Activated naive CD4-positive, alpha-beta T cell treated with anti-CD3 and anti-CD28 coated beads for 36 hours (primary cell): Measurements from ENCODE around the gene CHRNB2. TPM values are rescaled to one million over a fixed set of nuclear protein-coding genes. Genes with fewer than 3 reads are reported as not detected.
"Not testable (repeated sequence)": the region's sequence is repeated elsewhere in the genome, so short reads cannot be mapped to it uniquely, and the experiment has no call there.

Experiments used
- CTCF ChIA-PET: fragments of 350-600 bp; sonication (Branson Sonifier 250); formaldehyde crosslinking; loops from one replicate; lab custom pipeline; 2021; ENCODE audit warnings: antibody characterized with exemption; lab: Charles Lee
- DNase-seq: peaks from one replicate; pipeline ENCODE4 v3.0.0-alpha.2; 2020
- H3K27ac Mint-ChIP-seq: one replicate; pipeline ENCODE4 v1.8.0; 2021; ENCODE audit warnings: mild to moderate bottlenecking, mixed read lengths
- H3K27me3 Mint-ChIP-seq: one replicate; pipeline ENCODE4 v1.8.0; 2021; ENCODE audit warnings: low read depth, mixed read lengths
- H3K36me3 Mint-ChIP-seq: one replicate; pipeline ENCODE4 v1.8.0; 2021; ENCODE audit warnings: low read depth, mixed read lengths
- H3K4me1 Mint-ChIP-seq: one replicate; pipeline ENCODE4 v1.8.0; 2021; ENCODE audit warnings: low read depth, mixed read lengths
- H3K4me3 Mint-ChIP-seq: one replicate; pipeline ENCODE4 v1.8.0; 2021; ENCODE audit warnings: mild to moderate bottlenecking, moderate library complexity, mixed read lengths
- H3K9me3 Mint-ChIP-seq: one replicate; pipeline ENCODE4 v1.8.0; 2021; ENCODE audit warnings: mixed read lengths
- intact Hi-C: fragments of 100-400 bp; cut with micrococcal nuclease; formaldehyde crosslinking; loops from one replicate; pipeline ENCODE4 v1.15.1; 2023
- total RNA-seq, 2 experiments: library from RNA; stranded (reverse); gene quantifications; one replicate each; pipeline ENCODE4 v1.2.3, GENCODE V29; 2021

Gene CHRNB2
- total RNA-seq: not detected

- intact Hi-C loops: no loop called here
- no peaks in the 10 kb centered on the region for H3K9me3 Mint-ChIP-seq
- CTCF ChIA-PET: interaction anchor here (0.6 kb wide), 1 partner anchor 162 kb away, joined by 3 read pairs; no protein-coding TSS in a partner anchor
- peak; percentile 71 for DNase-seq
- H3K36me3 Mint-ChIP-seq: no peaks in the 10 kb centered on the region
- no peak within 1 kb of the TSS for H3K27ac Mint-ChIP-seq
- peaks cover 16% of the 10 kb centered on the region for H3K27me3 Mint-ChIP-seq
- H3K4me1 Mint-ChIP-seq: peaks cover 7% of the 10 kb centered on the region
- H3K4me3 Mint-ChIP-seq: peak within 1 kb of the TSS; percentile 49
Observed at GRCh38 chr1:154567386-154568156, at the start of gene CHRNB2. CHRNB2 (plus strand) TSS chr1:154567778; CDS start chr1:154568045, 267 bp downstream.

- DNase-seq: no peak
- H3K36me3 Mint-ChIP-seq: no peaks in the 10 kb centered on the region
- H3K9me3 Mint-ChIP-seq: no peaks in the 10 kb centered on the region
- intact Hi-C loops: no loop called here
- H3K4me1 Mint-ChIP-seq: peaks cover 2% of the 10 kb centered on the region
- no peak overlapping the region for H3K4me3 Mint-ChIP-seq
- H3K27ac Mint-ChIP-seq: no peak overlapping the region
- peaks cover 4% of the 10 kb centered on the region for H3K27me3 Mint-ChIP-seq
- CTCF ChIA-PET: interaction anchor here (1.1 kb wide), 1 partner anchor 58 kb away, joined by 4 read pairs; no protein-coding TSS in a partner anchor
Observed at GRCh38 chr1:154519591-154519991, 48.0 kb upstream of the CHRNB2 start.

GRCh38 chr1:154520333-154520732, 47.2 kb upstream of the CHRNB2 start:
- DNase-seq: no peak

GRCh38 chr1:154521695-154522094, 45.9 kb upstream of the CHRNB2 start:
- no peak overlapping the region for H3K4me3 Mint-ChIP-seq
- H3K36me3 Mint-ChIP-seq: no peaks in the 10 kb centered on the region
- peaks cover 5% of the 10 kb centered on the region for H3K27me3 Mint-ChIP-seq
- H3K4me1 Mint-ChIP-seq: peaks cover 2% of the 10 kb centered on the region
- CTCF ChIA-PET: interaction anchor here (1.4 kb wide), 1 partner anchor 15 kb away, joined by 3 read pairs; no protein-coding TSS in a partner anchor
- no peak overlapping the region for H3K27ac Mint-ChIP-seq
- no peaks in the 10 kb centered on the region for H3K9me3 Mint-ChIP-seq
- DNase-seq: no peak
- intact Hi-C loops: no loop called here

More at GRCh38 chr1:154520333-154520732, 47.2 kb upstream of the CHRNB2 start:
- H3K4me3 Mint-ChIP-seq: no peak overlapping the region
- H3K27ac Mint-ChIP-seq: no peak overlapping the region
- no peaks in the 10 kb centered on the region for H3K9me3 Mint-ChIP-seq
- H3K27me3 Mint-ChIP-seq: peaks cover 5% of the 10 kb centered on the region
- CTCF ChIA-PET: interaction anchor here (1.1 to 1.4 kb wide), 2 partner anchors 14 to 57 kb away, joined by 3 to 4 read pairs; no protein-coding TSS in a partner anchor
- H3K36me3 Mint-ChIP-seq: no peaks in the 10 kb centered on the region
- intact Hi-C loops: no loop called here
- peaks cover 2% of the 10 kb centered on the region for H3K4me1 Mint-ChIP-seq

- H3K4me3 Mint-ChIP-seq: no peak overlapping the region
- H3K9me3 Mint-ChIP-seq: no peaks in the 10 kb centered on the region
- intact Hi-C loops: no loop called here
- CTCF ChIA-PET: interaction anchor here (1.0 kb wide), 1 partner anchor 354 kb away, joined by 3 read pairs; no protein-coding TSS in a partner anchor
- no peak for DNase-seq
- no peak overlapping the region for H3K27ac Mint-ChIP-seq
- H3K4me1 Mint-ChIP-seq: peaks cover 2% of the 10 kb centered on the region
- H3K36me3 Mint-ChIP-seq: no peaks in the 10 kb centered on the region
- peaks cover 5% of the 10 kb centered on the region for H3K27me3 Mint-ChIP-seq
Observed at GRCh38 chr1:154524881-154525280, 42.7 kb upstream of the CHRNB2 start.

GRCh38 chr1:154527192-154527591, 40.4 kb upstream of the CHRNB2 start:
- intact Hi-C loops: no loop called here
- Mint-ChIP-seq H3K27me3 (peaks cover 5% of the 10 kb centered on the region), H3K36me3 (no peaks in the 10 kb centered on the region), H3K27ac (no peak overlapping the region), H3K4me3 (no peak overlapping the region), H3K9me3 (no peaks in the 10 kb centered on the region), H3K4me1 (no peaks in the 10 kb centered on the region)
- DNase-seq: no peak
- CTCF ChIA-PET: no interaction called here

GRCh38 chr1:154529308-154529707, 38.3 kb upstream of the CHRNB2 start:
- H3K4me1 Mint-ChIP-seq: no peaks in the 10 kb centered on the region
- no peak overlapping the region for H3K4me3 Mint-ChIP-seq
- no peak for DNase-seq
- intact Hi-C loops: no loop called here
- H3K27me3 Mint-ChIP-seq: peaks cover 4% of the 10 kb centered on the region
- CTCF ChIA-PET: interaction anchor here (1.2 kb wide), 1 partner anchor 50 kb away, joined by 3 read pairs; no protein-coding TSS in a partner anchor
- H3K9me3 Mint-ChIP-seq: no peaks in the 10 kb centered on the region
- H3K27ac Mint-ChIP-seq: no peak overlapping the region
- H3K36me3 Mint-ChIP-seq: no peaks in the 10 kb centered on the region

- H3K36me3 Mint-ChIP-seq, DNase-seq, intact Hi-C loops, H3K9me3 Mint-ChIP-seq, H3K4me1 Mint-ChIP-seq, H3K27ac Mint-ChIP-seq, H3K4me3 Mint-ChIP-seq, H3K27me3 Mint-ChIP-seq, CTCF ChIA-PET: not testable (repeated sequence)
Observed at GRCh38 chr1:154531950-154532349, 35.6 kb upstream of the CHRNB2 start.

- H3K9me3 Mint-ChIP-seq: peaks cover 3% of the 10 kb centered on the region
- H3K36me3 Mint-ChIP-seq: no peaks in the 10 kb centered on the region
- no peaks in the 10 kb centered on the region for H3K27me3 Mint-ChIP-seq
- no peak overlapping the region for H3K27ac Mint-ChIP-seq
- CTCF ChIA-PET: interaction anchor here (1.4 kb wide), 1 partner anchor 12 kb away, joined by 3 read pairs; no protein-coding TSS in a partner anchor
- intact Hi-C loops: no loop called here
- no peak overlapping the region for H3K4me3 Mint-ChIP-seq
- no peak for DNase-seq
- no peaks in the 10 kb centered on the region for H3K4me1 Mint-ChIP-seq
Observed at GRCh38 chr1:154533952-154534844, 33.4 kb upstream of the CHRNB2 start.

- no peaks in the 10 kb centered on the region for H3K36me3 Mint-ChIP-seq
- DNase-seq: no peak
- no peak overlapping the region for H3K4me3 Mint-ChIP-seq
- peaks cover 3% of the 10 kb centered on the region for H3K9me3 Mint-ChIP-seq
- H3K27me3 Mint-ChIP-seq: no peaks in the 10 kb centered on the region
- CTCF ChIA-PET: interaction anchor here (1.2 kb wide), 1 partner anchor 10 kb away, joined by 3 read pairs; no protein-coding TSS in a partner anchor
- intact Hi-C loops: no loop called here
- H3K27ac Mint-ChIP-seq: no peak overlapping the region
- H3K4me1 Mint-ChIP-seq: no peaks in the 10 kb centered on the region
Observed at GRCh38 chr1:154536570-154536969, 31.0 kb upstream of the CHRNB2 start.

- no peaks in the 10 kb centered on the region for H3K36me3 Mint-ChIP-seq
- DNase-seq: no peak
- no peaks in the 10 kb centered on the region for H3K4me1 Mint-ChIP-seq
- H3K27me3 Mint-ChIP-seq: no peaks in the 10 kb centered on the region
- no peak overlapping the region for H3K27ac Mint-ChIP-seq
- no peak overlapping the region for H3K4me3 Mint-ChIP-seq
- H3K9me3 Mint-ChIP-seq: peaks cover 3% of the 10 kb centered on the region
- intact Hi-C loops: no loop called here
- CTCF ChIA-PET: interaction anchor here (0.8 to 1.0 kb wide), 2 partner anchors 60 to 136 kb away, joined by 3 read pairs; no protein-coding TSS in a partner anchor
Observed at GRCh38 chr1:154539486-154540483, 27.8 kb upstream of the CHRNB2 start.
